ENCODE data around the gene SF3A2.

DNA sequence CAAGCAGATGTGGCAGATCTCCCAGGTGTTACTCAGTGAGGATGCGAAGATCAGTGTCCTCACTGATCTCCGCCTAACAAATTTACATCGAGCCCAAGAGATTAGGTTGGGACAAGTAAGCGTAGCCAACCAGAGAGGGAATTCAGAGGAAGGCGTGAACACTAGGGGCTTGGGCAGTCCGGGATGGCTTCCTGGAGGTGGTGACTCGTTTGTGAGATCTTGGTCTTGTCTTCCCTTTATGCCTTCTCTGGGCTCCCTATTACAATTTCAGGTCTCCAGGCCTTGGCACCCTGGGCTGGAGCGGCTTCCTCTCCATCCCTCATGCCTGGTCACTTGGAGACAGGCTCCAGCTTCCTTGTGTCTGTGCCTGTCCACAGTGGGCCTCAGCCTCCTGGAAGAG is 6.2 kb downstream of the SF3A2 start:
- TF ChIP-seq, protein P1, sequence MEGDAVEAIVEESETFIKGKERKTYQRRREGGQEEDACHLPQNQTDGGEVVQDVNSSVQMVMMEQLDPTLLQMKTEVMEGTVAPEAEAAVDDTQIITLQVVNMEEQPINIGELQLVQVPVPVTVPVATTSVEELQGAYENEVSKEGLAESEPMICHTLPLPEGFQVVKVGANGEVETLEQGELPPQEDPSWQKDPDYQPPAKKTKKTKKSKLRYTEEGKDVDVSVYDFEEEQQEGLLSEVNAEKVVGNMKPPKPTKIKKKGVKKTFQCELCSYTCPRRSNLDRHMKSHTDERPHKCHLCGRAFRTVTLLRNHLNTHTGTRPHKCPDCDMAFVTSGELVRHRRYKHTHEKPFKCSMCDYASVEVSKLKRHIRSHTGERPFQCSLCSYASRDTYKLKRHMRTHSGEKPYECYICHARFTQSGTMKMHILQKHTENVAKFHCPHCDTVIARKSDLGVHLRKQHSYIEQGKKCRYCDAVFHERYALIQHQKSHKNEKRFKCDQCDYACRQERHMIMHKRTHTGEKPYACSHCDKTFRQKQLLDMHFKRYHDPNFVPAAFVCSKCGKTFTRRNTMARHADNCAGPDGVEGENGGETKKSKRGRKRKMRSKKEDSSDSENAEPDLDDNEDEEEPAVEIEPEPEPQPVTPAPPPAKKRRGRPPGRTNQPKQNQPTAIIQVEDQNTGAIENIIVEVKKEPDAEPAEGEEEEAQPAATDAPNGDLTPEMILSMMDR (IDR thresholded peaks at IDR 0.05): no peak
- no peak for TF ChIP-seq ZFX (IDR thresholded peaks at IDR 0.05; ENCODE audit: borderline replicate concordance)
